Measurements from ENCODE around the gene GALNT2. TPM values are rescaled to one million over a fixed set of nuclear protein-coding genes. Genes with fewer than 3 reads are reported as not detected.

GALNT2 gene
- total and polyA plus RNA-seq, 9 of the 15 experiments (the other 6 are each of a cell fraction or from before 2014, with no cell fraction given): 1.6 to 106 (median 51.9) TPM

- 91% methylated on average over 4 of the region's 4 CpGs for WGBS (ENCODE audit: insufficient coverage, low coverage, missing lambda C conversion rate)
- Histone ChIP-seq H3K9ac (ENCODE audit: insufficient read depth in 1 of 2, low read depth in 2 of 2, low read length in 2 of 2) (no peak overlapping the region), H2AFZ (ENCODE audit: low read depth, low read length) (no peak overlapping the region), H3K9me3 (replicated peaks; ENCODE audit: control insufficient read depth, insufficient read depth, low read depth, low read length) (no peaks in the 10 kb centered on the region), H3K4me3 (no peak overlapping the region), H3K79me2 (ENCODE audit: control insufficient read depth, insufficient read depth, low read length) (peaks cover 11% of the 10 kb centered on the region; the same call in 2 of the 3 replicates), H4K20me1 (replicated peaks; ENCODE audit: control insufficient read depth, insufficient read depth, low read length) (no peaks in the 10 kb centered on the region), H3K36me3 (ENCODE audit: control insufficient read depth, insufficient read depth, low read length) (peaks cover 39% of the 10 kb centered on the region), H3K9me1 (ENCODE audit: control insufficient read depth, insufficient read depth, low read length) (no peaks in the 10 kb centered on the region), H3K4me2 (ENCODE audit: insufficient read depth, low read length) (no peak overlapping the region), H3K27ac (ENCODE audit: extremely low read depth, low read depth, low read length) (no peak overlapping the region), H3K4me1 (replicated peaks in 1 of 2; ENCODE audit: control insufficient read depth in 2 of 2, insufficient read depth in 2 of 2, low read length in 2 of 2) (peaks cover 0 to 12% of the 10 kb centered on the region in 2 experiments; a peak in 4 of 5 replicates), H3K27me3 (ENCODE audit: control insufficient read depth in 2 of 2, insufficient read depth in 2 of 2, low read length in 2 of 2) (no peaks in the 10 kb centered on the region)
- intact Hi-C loops (cut with micrococcal nuclease) (no loop called here), in situ Hi-C loops (cut with MboI) (no loop called here)
- CTCF ChIA-PET (ENCODE audit: low intra/inter-chr PET ratio): no interaction called here
- ATAC-seq (no peak), FAIRE-seq (no peak), DNase-seq (ENCODE audit: extremely low read depth in 1 of 4, low spot score in 3 of 4) (no peak)
- TF ChIP-seq YBX1 (IDR thresholded peaks at IDR 0.05) (no peak), DDX20 (tag; IDR thresholded peaks at IDR 0.05; ENCODE audit: low read depth) (no peak), RUNX1 (IDR thresholded peaks at IDR 0.05; ENCODE audit: low read depth) (no peak), IRF9 (tag; IDR thresholded peaks at IDR 0.05) (no peak), NFRKB (IDR thresholded peaks at IDR 0.05; ENCODE audit: low read depth) (no peak), ZBTB34 (CRISPR knock-in tag; IDR thresholded peaks at IDR 0.05) (no peak), ZBTB17 (CRISPR knock-in tag; IDR thresholded peaks at IDR 0.05) (no peak), SMARCC2 (IDR thresholded peaks at IDR 0.05; ENCODE audit: low read depth) (no peak), ZNF174 (CRISPR knock-in tag; IDR thresholded peaks at IDR 0.05) (no peak), ZNF197 (CRISPR knock-in tag; IDR thresholded peaks at IDR 0.05; ENCODE audit: low read depth) (no peak), SREBF1 (IDR thresholded peaks at IDR 0.05; ENCODE audit: borderline replicate concordance, low read depth, low read length) (no peak), ZNF12 (CRISPR knock-in tag; IDR thresholded peaks at IDR 0.05) (no peak)
- POLR2A ChIA-PET: no interaction called here
- no TSS peak for BruUV-seq (replicated peaks)
These were observed 166.7 kb downstream of the GALNT2 start for GRCh38 chr1:230233786-230234185.

Measured in K562 (cell line).